GM21447 (cell line): ENCODE measurements around the gene GABBR2.

Experiments
- ATAC-seq: cut with Tn5 transposase; IDR thresholded peaks from one replicate; pipeline ENCODE4 v1.9.1; 2021; ENCODE audit not compliant: unreplicated experiment

GABBR2 gene

DNA sequence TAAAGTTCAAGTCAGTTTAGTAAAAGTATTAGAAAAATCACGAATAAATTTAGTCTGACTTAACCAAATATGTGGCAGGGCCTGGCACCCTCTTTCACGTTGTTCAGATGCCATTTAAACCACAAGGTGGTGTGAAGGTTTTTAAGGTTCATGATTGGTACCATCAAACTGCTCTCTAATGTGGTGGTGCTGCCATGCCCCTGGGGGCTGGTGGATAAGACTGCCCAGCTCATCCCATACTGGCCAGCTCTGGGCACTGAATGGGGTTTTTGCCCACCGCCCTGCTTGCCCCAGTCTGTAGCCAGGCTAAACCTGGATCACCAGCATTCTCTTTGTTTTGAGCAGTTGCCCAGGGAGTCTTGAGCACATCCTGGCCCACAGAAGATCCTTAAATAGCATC lies 159.3 kb downstream of the GABBR2 start:
- ATAC-seq: no peak

DNA sequence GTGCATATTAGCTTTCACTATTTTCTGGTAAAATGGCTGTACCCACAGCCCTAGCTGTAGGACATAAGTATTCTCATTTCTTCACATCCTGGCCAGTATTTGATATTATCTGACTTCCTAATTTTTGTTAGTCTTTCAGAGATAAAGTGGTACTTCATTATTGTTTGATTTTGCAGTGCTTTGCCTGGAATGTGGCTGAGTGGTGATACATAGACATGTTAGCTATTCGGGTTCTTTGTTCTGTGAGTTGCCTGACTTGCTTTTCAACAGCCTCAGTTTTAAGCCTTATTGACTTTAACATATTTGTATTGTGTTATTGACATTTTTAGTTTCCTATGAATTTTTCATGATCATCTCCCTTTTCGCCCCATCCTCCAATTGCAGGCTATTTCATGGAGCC lies 161.1 kb downstream of the GABBR2 start:
- no peak for ATAC-seq

DNA sequence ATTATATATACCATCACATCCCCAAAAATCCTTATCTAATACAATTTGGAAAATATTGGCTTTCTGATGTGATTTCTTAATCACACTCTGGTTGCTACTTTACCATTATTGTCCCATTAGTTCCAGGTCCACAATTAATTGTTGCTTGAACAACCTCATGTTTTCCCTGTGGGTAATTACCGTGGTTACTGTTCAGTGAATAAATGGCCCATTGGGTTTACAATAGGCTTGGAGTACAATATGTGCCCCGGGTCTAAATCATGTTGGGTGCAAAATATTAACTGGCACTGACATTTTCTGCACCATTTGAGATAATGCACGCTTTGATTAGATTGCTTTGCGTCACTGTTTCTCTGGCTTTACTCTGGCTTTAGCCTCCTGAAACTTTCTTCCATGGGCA lies 163.7 kb downstream of the GABBR2 start:
- no peak for ATAC-seq

DNA sequence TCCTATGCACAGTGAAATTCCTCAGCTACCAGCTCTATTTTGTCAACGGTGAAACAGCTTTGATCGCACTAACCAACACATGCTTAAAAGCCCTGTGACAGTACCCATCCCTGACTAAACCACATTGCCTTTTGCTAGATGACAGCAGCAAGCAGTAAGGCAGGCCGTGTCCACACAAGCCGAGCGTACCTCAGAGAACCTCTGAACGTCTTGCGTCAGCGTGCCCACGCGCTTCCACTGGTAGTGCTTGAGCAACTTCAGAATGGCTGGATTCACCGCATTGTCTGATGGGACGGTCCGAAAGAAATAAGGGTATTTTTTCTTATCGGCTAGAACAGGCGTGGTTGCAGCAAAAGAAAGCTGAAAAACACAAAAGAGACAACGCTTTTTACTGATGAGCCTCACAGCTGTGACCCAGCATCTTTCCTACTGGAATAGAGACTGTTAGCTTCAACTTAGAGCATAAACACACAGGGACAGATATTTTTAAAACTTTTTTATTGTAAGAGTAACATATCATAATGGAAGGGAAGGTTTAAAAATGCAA lies 167.0 kb downstream of the GABBR2 start:
- ATAC-seq: no peak

DNA sequence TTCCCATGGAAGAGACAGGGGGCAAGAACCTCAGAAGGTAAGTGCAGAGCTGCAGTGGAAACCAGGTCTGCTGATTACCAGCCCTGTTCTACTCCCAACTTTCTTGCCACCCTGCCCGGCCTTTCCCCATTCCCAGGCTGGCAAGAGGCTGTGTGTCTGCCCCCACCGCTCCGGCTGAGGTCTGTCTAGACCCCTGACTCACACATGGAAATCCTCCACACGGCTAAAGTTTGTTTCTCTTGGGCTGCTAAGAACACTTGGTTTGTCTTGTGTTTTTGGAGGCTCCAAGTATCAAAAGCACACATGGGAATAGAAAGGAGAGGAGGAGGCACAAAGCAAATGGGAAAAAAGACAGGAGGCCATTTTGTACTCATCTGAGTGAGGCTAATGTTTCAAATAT lies 168.3 kb downstream of the GABBR2 start:
- no peak for ATAC-seq

DNA sequence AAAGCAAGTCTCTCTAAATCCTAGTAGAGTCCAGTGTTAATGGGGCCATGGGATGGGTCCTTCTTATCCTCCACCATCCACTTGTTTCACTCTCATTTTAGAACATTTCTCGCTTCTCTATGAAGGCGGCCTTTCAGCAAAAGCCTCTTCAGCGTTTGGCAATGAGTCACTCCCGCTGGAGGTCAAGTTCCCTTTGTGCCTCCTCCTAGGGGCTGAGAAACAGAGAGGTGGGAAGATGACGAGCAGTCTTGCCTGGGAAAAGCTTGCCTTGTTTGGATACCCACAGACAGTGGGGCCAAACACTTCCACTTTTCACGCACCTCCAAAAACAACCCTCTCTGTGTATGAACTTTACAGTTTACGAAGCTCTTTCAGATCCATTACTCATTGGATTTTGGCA lies 168.8 kb downstream of the GABBR2 start:
- ATAC-seq: no peak

DNA sequence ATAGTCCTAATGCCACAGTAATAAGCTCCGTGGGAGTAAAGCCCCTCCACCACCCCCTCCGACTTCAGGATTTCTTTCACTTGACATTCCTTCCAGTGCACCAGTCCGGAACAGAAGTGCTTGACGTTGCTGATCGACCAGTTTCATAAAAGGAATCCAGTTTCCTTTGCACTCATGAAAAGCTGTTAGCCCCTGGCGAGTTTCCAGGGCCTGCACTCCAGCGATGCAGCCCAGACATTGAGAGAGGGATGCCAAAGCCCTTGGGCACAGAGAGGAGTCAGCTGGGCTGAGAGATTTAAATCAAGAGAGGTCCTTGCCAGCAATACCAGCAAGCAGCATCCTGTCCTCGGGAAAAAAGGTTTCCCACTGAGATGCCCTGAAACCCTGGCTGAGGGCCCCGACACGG lies 170.1 kb downstream of the GABBR2 start:
- ATAC-seq: no peak

DNA sequence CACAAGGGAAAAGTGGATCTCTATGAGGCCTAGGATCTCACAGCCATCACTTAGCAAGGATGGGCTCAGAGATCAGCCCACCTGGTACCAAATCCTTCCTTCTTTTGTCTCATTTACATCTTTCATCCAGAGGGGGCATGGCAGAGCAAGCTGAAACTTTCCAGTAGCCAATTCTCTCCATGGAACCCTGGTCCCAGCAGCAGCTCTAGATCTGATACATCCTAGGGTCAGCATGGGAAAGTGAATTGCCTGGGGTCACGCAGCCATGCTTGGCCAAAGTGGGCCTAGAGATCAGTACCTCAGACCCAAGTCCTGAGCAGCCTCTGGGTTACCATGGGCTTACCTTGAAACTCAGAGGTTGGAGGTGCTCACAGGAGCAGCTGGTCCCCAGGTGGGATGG lies 170.5 kb downstream of the GABBR2 start:
- ATAC-seq: no peak

DNA sequence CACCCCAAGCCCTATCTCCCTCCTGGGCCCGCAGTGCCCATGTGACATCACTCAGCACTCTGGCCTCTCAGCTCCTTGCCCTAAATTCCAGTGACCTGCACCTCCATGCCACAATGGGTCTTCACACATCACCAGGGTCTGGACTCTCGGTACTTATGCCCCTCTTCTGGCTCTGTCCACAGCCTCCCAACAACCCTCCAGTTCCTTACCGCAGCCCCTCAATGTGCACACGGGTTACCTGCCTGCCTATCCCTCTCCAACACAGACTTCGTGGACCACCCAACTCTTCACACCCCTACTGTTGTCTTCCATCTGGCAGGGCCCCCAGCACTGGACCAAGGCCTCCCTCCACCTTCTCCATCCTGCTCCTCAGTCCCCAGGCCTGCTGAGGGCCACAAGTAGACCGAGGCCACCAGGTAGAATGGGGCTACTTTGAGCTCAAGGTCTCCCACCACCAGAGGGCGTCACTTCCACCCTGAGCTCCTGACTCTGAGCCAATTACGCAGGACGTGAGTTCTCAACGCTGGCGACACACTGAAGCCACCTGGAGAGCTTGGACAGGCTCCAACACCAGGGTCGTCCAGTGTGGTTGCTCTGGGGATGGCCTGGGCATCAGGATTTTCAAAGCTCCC lies 172.1 kb downstream of the GABBR2 start:
- ATAC-seq: no peak

DNA sequence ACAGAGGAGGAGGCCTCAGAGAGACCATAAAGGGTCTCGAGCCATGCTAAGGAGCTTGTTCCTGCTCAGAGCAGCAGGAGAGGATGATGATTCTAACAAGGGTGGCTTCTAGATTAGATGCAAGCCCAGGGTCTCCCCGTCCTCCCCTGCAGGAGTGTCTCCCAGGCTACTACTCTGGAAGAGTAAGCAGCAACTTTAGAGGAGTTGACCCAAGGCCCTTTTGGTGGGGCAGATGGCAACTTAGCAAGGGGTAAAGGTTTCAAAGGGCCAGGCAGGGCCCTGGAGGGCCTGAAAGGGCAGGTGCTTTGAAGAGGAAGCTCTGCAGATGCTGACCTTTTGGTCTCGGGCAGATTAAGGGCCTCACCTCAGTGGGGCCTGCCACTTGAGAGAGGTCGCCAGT lies 174.9 kb downstream of the GABBR2 start:
- no peak for ATAC-seq

DNA sequence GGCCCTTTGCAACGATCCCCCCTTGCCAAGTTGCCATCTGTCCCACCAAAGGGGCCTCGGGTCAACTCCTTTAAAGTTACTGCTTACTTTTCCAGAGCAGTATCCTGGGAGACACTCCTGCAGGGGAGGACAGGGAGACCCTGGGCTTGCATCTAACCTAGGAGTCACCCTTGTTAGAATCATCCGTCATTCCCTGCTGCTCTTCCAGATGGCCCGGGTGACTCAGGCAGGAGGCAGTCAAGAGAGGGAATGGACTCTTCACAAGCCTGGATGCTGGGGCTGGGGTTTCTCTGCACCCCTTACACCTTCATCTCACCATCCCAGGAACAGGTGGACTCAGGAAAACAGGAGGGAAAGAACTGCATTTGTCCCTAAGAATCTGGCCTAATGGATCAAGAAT lies 175.6 kb downstream of the GABBR2 start:
- no peak for ATAC-seq

DNA sequence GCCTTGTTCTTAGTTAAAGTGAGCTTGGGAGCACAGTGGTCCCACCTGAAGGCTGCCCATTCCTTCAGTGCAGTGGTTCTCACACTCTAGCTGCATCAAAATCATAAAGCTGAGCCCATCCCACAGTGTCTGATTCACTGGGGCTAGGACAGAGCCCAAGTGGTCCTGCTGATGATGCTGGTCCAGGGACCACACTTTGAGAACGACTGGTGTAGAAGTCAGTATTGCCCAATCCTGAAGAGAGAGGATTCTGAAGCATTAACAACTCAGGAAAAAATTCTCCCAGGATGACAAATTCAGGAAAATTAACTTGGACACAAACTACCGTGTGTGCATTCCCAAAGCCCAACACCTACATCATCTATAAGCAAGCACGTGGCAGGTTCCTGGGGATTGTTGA lies 176.2 kb downstream of the GABBR2 start:
- ATAC-seq: no peak

DNA sequence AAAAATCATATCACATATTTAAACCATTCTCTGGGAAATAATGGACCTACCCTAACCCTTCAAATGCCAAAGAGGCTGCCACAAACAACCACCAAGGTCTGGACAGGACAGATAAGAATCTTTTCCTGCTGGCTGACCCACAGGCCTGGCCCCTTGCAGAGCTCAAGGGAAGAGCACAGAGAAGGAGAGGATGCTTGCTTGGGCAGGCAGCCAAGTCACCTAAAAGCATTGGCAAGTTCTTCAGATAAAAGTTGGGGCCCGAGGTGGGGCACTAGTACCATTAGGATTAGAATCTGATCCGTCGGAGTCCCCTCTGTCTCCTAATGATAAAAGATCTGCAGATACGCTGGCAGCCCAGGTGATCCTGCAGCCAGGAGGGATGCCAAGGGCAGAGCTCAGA lies 176.6 kb downstream of the GABBR2 start:
- ATAC-seq: no peak

DNA sequence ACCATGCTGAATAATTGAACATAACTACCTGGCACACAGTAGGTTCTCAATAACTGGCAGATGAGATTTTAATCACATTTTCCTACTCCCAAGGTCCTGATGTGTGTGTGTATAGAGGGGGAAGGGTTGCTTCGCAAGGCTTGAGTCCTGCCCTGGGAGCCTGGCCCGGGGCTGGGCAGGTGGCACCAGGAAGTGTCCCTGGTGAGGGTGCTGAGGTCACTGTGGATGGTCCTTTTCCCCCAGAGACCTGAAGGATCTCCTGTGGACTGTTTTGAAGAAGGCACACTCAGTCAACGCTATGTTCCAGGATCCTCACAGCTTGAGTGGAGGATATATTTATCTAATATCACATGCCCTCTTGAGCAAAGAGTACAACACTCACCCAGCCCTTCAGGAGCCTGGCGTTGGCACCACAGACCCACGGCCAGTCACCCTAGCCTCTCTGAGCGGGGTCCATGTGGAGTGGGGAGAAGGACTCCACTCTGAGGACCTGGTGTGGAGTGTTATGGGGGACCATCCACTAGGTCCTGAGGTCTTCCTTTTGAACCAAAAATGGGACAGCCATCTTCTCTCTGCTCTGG lies 177.8 kb downstream of the GABBR2 start:
- ATAC-seq: no peak

DNA sequence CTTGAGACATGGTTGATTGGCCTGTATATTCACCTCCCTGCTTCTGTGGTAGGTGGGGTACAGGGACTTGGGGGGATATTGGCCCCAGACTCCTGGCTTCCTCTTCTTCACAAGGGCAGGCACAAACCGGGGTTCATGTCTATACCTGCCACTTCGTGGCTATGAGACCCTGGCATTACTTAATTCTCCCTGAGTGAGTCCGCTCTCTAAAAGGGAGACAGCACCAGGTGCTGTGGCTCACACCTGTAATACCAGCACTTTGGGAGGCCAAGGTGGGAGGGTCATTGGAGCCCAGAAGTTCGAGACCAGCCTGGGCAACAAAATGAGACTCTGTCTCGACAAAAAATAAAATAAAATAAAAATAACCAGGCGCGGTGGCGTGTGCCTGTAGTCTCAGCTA lies 178.5 kb downstream of the GABBR2 start:
- no peak for ATAC-seq

DNA sequence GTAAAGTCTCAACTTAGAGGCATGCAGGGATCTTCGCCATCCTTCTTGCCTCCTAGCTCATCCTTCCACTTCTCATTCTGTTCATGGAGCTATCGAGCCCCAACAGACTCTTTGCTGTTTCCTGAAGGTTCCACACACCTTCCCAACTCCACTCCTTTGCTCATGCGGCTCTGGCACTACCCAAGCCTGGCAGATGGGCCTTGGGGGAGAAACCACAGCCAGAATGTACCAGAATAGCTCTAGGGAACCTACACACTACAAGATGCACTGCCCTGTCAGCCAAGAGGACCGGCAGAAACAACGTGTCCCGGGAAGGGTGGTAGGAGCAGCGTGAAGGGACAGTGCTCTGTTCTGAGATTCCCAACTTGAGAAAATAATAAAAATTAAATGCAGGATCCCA lies 178.9 kb downstream of the GABBR2 start:
- ATAC-seq: no peak

DNA sequence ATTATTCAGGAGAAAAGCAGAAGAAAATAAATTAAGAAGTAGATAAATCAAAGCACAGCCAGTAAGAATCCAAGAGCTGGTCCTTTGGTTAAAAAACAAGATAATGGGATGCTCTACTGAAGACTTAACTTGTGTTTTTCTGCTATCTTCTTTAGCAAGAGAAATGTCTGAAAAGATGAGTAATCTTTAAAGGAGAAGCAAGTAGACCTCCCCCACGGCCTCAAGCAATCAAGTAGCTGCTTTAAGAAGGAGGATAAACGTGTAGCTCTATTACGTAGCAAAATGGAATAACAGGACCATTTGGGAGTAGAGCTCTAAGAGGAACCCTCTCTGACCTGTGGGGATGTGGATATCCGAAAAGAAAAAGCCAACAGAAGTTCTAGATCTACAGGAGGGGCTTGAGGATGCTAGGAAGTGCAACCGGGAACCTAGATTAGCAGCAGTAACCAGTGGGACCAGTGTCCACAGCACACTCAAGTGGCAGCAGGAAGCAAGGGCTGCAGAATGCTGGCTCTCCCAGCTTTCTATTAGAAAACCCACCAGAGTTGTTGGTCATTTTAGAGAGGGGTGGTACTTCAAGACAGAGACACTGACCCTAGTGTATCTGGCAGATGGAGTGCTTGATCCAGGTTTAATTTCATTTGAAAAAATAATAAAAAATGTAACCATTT lies 185.4 kb downstream of the GABBR2 start:
- no peak for ATAC-seq

DNA sequence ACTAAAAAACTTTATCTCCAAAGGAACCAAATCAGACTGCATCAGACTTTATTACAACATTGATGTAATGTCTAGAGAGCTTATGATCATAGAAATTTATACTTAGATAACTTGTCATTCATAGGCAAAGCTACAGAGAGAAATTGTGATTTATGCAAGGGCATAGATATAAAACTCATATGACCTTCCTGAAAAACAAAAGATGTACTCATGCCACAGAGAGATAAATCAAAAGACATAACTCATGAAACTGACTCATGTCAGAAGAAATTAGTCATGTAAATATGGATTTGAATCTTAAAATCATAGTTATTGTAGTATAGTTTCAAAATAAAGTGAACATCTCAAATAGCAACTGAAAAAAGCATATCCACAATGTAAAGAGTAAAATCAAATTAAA lies 186.2 kb downstream of the GABBR2 start:
- ATAC-seq: no peak

DNA sequence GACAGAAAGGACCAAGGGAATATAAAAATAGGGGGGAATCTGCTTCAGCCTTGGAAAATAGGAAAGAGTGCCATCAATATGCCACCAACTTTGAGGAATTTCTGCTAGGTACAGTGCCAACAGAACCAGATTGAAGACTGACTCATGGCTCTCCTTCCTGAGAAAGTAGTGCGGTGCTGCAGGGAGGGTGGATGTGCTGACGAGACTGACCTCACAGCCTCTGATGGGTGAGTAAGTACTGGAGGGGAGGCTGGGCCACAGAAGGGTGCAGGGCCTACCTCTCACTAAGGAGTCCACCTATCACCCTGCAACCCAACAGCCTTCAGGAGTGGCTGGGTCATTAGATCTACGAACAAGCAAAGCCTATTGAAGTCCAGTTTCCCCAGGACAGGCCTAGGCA lies 187.6 kb downstream of the GABBR2 start:
- ATAC-seq: no peak

DNA sequence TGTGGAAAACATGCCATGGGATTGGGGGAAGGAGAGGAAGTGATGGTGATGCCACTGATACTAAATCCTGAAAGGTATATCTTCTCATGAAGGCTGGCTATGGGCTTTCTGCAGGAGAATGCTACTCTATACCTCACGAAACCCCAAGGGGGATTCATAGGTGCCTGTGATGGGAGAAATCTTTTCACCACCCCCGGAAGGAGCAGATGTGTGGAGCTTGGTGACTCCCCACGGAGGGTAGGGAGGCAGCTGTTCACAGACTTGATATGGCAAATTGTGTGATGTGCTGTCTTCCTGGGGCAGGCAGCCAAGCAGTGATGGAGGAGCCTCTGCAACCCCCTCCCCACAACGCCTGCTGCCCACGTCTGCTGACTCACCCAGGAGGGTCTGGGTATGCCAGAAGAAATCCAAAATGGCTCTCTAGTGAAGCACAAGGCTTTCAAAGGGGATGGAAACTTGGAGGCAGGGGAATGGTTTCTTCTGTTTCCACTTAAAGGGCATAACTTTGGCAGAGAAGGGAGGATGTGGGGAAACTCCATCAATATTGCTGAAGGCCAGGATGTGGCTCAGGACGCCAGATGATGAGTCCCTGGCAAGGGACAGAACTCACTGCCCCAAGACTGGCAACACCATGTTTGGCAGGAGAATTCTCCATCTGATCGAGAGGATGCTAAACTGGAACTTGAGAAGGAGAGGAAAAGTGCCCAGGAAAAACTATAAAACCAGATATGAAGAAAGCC lies 188.3 kb downstream of the GABBR2 start:
- no peak for ATAC-seq

DNA sequence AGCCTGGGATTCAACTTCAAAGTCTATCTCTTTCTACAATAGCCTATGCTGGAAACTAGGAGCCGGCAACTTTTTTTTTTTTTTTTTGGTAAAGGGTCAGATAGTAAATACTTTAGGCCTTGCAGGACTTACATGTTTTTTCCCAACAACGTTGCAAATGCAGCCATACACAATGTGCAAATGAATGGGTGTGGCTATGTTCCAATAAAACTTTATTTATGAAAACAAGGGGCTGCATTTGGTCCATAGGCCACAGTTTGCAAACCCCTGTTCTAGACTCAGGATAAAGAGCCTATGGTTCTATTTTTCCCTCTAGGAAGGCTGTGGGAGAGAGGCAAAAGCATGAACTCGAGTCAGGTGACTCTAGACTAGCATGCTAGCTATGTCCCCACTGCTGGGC lies 189.1 kb downstream of the GABBR2 start:
- ATAC-seq: no peak

DNA sequence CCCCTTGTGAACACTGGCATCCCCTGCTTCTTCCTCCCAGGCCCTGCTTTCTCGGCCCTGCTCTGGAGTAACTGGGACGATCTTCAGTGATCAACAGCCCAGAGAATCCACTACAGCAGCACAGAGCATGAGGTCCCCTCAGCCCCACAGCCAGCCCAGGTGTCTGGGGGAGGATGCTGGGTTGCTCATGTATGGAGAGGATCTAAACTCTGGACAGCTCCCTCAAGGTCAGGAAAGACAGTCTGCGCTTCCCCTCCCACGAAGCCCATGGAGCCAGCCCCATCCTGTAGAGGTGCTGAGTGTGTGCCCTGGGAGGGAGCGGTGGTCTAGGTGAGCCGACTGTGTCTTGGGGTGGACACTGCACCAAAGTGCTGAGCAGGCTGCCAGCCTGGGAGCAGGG lies 190.2 kb downstream of the GABBR2 start:
- ATAC-seq: no peak
